Measurements from ENCODE around the gene ERCC4.

DNA sequence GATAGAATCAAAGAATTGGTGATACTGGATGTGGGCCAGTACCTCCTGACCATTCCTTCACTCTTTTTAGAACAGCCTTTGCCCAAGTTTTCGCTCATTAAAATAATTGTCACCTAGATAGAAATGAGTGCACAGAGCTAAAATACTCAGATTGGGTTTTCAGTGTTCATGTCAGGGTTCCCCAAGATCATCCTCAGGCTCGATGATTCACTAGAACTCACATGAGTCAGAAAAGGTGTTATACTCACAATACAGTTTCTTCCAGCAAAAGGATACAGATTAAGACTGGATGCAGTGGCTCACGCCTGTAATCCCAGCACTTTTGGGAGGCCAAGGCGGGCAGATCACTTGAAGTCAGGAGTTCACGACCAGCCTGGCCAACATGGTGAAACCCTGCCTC lies 19.9 kb downstream of the ERCC4 start:
- TF ChIP-seq, protein P1, sequence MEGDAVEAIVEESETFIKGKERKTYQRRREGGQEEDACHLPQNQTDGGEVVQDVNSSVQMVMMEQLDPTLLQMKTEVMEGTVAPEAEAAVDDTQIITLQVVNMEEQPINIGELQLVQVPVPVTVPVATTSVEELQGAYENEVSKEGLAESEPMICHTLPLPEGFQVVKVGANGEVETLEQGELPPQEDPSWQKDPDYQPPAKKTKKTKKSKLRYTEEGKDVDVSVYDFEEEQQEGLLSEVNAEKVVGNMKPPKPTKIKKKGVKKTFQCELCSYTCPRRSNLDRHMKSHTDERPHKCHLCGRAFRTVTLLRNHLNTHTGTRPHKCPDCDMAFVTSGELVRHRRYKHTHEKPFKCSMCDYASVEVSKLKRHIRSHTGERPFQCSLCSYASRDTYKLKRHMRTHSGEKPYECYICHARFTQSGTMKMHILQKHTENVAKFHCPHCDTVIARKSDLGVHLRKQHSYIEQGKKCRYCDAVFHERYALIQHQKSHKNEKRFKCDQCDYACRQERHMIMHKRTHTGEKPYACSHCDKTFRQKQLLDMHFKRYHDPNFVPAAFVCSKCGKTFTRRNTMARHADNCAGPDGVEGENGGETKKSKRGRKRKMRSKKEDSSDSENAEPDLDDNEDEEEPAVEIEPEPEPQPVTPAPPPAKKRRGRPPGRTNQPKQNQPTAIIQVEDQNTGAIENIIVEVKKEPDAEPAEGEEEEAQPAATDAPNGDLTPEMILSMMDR (IDR thresholded peaks at IDR 0.05): no peak
- TF ChIP-seq POLR2A (IDR thresholded peaks at IDR 0.05): no peak
